HEK293 (cell line): ENCODE measurements around the gene ZNF174.

Experiments used
- SP2 ChIP-seq: fragments of 450-650 bp; formaldehyde crosslinking; IDR thresholded peaks from 2 replicates; pipeline ENCODE4 v1.5.1; 2016; ENCODE audit warnings: missing biosample characterization, missing genetic modification characterization
- ZNF521 ChIP-seq: fragments of 450-650 bp; formaldehyde crosslinking; IDR thresholded peaks from 2 replicates; pipeline ENCODE4 v1.5.1; 2017; ENCODE audit warnings: missing biosample characterization, mild to moderate bottlenecking, missing genetic modification characterization
- ZNF561 ChIP-seq: fragments of 450-650 bp; IDR thresholded peaks from 2 replicates; pipeline ENCODE4 v1.5.1; 2018; ENCODE audit warnings: missing biosample characterization, missing genetic modification characterization, borderline replicate concordance
- ZNF670 ChIP-seq: fragments of 450-650 bp; formaldehyde crosslinking; IDR thresholded peaks from 2 replicates; pipeline ENCODE4 v1.5.1; 2016; ENCODE audit warnings: missing biosample characterization, missing genetic modification characterization, low read depth
- ZNF837 ChIP-seq: fragments of 450-650 bp; formaldehyde crosslinking; IDR thresholded peaks from 2 replicates; pipeline ENCODE4 v1.5.1; 2016; ENCODE audit warnings: missing biosample characterization, missing genetic modification characterization
- TF ChIP-seq, protein P1 (sequence below): fragments of 450-650 bp; formaldehyde crosslinking; IDR thresholded peaks from 2 replicates; pipeline ENCODE4 v1.5.1; 2016; ENCODE audit warnings: missing biosample characterization, missing genetic modification characterization
- TF ChIP-seq, protein P2 (sequence below): fragments of 450-650 bp; formaldehyde crosslinking; IDR thresholded peaks from 2 replicates; pipeline ENCODE4 v1.5.1; 2016; ENCODE audit warnings: missing biosample characterization, missing genetic modification characterization

- TF ChIP-seq ZNF561 (tag by site-specific recombination) (no peak), ZNF670 (no peak), ZNF521 (no peak), SP2 (tag by site-specific recombination) (no peak), ZNF837 (tag by site-specific recombination) (no peak)
- TF ChIP-seq, protein P1, sequence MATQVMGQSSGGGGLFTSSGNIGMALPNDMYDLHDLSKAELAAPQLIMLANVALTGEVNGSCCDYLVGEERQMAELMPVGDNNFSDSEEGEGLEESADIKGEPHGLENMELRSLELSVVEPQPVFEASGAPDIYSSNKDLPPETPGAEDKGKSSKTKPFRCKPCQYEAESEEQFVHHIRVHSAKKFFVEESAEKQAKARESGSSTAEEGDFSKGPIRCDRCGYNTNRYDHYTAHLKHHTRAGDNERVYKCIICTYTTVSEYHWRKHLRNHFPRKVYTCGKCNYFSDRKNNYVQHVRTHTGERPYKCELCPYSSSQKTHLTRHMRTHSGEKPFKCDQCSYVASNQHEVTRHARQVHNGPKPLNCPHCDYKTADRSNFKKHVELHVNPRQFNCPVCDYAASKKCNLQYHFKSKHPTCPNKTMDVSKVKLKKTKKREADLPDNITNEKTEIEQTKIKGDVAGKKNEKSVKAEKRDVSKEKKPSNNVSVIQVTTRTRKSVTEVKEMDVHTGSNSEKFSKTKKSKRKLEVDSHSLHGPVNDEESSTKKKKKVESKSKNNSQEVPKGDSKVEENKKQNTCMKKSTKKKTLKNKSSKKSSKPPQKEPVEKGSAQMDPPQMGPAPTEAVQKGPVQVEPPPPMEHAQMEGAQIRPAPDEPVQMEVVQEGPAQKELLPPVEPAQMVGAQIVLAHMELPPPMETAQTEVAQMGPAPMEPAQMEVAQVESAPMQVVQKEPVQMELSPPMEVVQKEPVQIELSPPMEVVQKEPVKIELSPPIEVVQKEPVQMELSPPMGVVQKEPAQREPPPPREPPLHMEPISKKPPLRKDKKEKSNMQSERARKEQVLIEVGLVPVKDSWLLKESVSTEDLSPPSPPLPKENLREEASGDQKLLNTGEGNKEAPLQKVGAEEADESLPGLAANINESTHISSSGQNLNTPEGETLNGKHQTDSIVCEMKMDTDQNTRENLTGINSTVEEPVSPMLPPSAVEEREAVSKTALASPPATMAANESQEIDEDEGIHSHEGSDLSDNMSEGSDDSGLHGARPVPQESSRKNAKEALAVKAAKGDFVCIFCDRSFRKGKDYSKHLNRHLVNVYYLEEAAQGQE (tag by site-specific recombination) = no peak
- TF ChIP-seq, protein P2, sequence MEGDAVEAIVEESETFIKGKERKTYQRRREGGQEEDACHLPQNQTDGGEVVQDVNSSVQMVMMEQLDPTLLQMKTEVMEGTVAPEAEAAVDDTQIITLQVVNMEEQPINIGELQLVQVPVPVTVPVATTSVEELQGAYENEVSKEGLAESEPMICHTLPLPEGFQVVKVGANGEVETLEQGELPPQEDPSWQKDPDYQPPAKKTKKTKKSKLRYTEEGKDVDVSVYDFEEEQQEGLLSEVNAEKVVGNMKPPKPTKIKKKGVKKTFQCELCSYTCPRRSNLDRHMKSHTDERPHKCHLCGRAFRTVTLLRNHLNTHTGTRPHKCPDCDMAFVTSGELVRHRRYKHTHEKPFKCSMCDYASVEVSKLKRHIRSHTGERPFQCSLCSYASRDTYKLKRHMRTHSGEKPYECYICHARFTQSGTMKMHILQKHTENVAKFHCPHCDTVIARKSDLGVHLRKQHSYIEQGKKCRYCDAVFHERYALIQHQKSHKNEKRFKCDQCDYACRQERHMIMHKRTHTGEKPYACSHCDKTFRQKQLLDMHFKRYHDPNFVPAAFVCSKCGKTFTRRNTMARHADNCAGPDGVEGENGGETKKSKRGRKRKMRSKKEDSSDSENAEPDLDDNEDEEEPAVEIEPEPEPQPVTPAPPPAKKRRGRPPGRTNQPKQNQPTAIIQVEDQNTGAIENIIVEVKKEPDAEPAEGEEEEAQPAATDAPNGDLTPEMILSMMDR (tag by site-specific recombination) = no peak
Measured at GRCh38 chr16:3356118-3356517, 44.9 kb upstream of the ZNF174 start.
